UCSD-AML1 (cell line): ENCODE results near the gene SSH3.
"Not testable (repeated sequence)": the region's sequence is repeated elsewhere in the genome, so short reads cannot be mapped to it uniquely, and the experiment has no call there.

Experiments
- DNase-seq: peaks from one replicate; lab custom pipeline; 2025; ENCODE audit not compliant: unreplicated experiment; lab: John Stamatoyannopoulos, UW

The SSH3 gene

DNA sequence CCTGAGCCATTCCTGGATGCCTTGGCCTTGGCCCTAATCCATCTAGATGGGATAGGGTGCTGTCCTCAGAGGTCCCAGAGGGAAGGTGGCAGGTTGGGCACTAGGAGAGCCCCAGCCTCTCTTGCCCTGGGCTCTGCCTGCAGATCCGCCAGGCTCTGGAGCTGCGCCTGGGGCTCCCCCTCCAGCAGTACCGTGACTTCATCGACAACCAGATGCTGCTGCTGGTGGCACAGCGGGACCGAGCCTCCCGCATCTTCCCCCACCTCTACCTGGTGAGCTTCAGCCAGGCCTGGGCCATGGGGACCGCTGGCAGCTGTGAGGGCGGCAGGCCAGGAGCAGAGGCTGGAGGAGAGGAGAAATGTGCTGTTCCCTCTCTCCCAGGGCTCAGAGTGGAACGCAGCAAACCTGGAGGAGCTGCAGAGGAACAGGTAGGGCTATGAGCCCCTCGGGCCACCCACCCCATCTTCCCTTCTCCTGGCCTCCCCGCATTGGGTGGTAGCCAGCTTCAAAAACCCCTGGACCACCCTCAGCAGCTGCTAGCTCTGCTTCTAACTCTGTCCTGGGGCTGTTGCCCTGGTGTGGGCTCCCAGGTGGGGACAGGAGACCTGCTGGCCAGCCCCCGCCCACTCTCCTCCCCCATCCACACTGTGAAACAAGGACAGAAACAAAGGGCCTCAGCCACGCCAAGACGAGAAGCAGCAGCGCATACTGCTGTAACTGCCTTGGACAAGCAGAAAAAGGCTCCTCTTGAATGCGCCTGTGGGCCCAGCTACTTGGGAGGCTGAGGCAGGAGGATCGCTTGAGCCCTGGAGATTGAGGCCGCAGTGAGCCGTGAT is 4.9 kb downstream of the SSH3 start:
- DNase-seq = no peak

DNA sequence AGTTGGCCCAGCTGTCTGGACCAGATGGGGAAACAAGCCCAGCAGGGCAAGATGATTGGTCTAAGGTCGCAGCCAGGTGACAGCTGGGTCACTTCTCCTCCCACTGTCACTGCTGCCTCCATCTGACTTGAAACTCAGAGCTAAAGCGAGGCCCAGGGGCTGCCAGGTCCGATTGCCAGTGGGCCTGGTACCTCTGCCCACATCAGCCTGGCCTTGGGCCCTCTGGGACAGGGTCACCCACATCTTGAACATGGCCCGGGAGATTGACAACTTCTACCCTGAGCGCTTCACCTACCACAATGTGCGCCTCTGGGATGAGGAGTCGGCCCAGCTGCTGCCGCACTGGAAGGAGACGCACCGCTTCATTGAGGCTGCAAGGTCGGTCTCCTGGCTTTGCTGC is 5.8 kb downstream of the SSH3 start:
- DNase-seq = no peak

DNA sequence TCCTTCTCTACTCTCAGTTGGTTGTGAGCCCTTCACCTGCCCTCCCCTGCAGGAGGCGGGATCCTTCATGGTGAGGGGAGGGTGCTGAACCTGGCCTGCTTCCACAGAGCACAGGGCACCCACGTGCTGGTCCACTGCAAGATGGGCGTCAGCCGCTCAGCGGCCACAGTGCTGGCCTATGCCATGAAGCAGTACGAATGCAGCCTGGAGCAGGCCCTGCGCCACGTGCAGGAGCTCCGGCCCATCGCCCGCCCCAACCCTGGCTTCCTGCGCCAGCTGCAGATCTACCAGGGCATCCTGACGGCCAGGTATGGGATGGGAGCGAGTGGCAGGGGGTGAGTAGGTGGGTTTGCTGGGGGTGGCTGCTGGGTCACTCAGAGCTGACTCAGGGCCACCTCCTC is 6.3 kb downstream of the SSH3 start:
- no peak for DNase-seq

DNA sequence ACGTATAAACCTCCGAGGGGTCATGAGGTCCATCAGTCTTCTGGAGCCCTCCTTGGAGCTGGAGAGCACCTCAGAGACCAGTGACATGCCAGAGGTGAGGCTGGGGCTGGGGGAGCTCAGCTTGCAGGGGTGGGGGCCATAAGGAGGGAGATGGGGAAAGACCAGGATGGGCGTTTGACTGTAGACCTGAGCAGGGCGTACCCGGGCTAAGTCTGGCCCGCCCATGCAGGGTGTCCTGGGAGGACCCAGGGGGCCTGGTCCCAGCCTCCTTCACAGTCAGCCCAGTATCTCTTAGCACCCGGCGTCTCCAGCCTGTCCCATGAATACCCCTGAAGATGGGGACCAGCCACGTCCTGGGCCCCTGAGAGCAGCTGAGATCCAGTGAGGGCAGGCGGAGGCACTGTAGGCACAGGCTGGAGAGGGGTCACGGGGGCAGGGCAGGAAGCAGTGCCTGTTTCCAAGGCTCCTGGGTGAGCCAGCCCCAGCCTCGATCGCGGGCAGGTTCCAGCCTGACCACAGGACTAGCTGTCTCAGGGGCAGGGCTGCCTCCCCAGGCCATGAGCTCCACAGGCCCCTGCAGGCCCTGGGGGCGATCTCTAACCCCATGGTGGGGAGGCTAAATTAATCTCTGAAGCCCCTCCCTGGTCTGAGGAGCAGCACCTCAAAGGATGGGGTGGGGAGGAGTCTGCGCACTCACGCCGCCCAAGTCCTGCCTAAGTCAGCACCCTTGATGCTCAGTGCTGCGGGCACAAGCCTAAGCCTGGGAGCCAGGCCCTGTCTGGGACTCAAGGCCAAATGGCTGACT is 7.1 kb downstream of the SSH3 start:
- DNase-seq = no peak

DNA sequence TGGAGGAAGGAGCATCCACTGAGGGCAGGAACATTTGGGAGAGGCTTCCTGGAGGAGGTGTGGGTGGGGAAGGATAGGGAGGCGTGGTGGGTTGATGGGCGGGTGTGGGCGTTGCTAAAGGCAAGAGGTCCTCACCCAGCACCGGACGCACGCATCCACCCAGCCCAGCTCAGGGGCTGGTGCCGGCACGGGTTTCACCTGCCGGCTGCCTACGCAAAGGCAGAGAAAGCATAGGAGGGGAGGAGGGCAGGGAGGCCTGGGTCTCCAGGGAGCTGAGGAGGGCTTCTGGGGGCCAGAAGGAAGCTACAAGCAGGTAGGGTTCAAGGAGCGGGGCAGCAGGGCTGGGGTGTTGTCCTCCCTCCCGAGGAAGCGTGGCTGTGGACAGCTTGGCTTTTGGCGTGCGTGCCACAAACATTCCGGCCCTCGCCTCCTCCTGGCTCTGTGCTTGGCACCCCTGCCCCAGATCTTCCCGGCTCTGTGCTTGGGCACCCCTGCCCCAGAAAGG is 7.8 kb downstream of the SSH3 start:
- no peak for DNase-seq

DNA sequence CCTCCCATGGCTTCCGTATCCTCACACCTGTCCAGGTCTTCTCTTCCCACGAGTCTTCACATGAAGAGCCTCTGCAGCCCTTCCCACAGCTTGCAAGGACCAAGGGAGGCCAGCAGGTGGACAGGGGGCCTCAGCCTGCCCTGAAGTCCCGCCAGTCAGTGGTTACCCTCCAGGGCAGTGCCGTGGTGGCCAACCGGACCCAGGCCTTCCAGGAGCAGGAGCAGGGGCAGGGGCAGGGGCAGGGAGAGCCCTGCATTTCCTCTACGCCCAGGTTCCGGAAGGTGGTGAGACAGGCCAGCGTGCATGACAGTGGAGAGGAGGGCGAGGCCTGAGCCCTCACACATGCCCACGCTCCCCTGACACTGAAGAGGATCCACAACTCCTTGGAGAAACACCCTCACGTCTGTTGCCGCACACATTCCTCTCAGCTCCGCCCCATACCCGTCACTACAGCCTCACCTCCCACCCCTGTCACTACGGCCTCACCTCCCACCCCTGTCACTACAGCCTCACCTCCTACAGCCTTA is 8.3 kb downstream of the SSH3 start:
- no peak for DNase-seq

DNA sequence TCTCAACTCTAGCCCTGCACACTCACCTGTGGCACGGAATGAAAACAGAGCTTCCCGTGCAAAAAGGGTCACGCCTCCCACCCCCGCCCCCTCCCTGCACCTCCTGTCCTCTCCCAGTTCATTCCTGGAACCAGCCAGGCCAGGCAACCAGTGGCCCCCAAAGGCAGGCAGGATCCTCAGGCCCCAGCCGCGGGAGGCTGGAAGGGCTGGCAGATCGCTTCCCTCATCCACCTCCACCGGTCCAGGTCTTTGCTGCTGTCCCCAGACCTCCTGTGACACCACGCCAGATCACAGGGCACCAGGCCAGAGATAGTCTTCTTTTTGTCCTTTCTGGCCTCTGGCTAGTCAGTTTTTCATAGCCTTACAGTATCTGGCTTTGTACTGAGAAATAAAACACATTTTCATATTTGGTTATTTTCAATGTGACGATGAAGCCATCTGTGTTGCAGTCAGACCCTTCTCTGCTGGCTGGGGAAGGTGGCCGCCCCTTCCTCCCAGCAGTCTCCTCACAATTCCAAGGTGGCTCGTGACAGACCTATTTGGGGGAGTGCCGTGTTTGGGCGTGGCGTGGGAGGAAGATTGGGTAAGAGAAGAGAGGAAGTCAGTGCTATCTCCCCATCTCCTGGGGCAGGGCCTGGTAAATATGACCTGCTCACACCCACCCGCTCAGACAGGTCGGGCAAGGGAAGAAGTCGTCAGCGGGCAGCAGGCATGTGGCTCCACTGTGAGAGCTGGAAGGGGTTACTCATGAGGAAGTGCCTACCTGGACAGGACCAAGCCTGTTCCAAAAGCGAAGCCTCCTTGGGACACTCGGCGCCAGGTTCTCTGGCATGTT is 9.1 kb downstream of the SSH3 start:
- peak; percentile 36 for DNase-seq

DNA sequence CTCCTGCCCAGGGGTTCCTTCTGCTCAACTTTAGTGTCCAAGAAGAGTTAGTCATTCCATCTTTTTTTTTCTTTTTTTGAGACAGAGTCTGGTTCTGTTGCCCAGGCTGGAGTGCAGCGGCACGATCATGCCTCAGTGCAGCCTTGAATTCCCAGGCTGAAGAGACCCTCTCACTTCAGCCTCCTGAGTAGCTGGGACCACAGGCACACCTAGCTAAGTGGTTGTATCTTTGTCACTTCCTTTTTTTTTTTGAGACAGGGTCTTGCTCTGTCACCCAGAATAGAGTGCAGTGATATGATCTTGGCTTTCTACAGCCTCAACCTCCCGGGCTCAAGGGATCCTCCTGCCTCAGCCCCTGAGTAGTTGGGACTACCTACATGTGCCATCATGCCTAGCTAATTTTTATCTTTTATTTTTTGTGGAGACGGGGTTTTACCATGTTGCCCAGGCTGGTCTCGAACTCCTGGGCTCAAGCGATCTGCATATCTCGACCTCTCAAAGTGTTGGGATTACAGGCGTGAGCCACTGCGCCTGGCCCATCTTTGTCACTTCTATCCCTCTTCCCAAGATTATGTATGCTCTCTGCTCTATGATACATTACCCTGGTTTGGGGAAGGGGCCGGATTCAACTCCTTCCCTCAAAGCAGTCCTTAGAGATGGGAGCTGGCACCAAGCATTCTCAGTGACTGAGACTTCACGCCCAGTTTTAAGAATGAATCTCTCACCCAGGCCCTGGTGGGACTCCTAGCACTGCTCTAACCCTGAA is 10.0 kb downstream of the SSH3 start:
- DNase-seq = no peak

DNA sequence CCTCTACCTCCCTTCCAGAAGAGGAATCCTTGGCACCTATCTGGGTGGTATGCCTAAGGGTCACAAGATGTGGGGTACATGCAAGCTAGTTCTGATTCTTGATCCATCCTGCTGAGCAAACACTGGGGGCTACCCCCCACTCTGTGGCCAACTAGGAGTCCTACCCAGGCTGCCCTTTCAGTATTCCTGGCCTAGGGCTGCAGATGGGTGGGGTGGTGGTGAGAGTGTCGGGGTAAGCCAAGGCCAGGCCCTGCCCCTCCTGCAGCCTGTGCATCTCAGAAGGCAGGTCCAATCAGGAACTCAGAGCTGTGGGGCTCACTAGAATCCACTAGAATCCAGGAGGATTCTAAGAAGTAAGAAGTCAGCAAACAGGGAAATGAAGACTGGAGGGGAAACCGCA is 10.9 kb downstream of the SSH3 start:
- DNase-seq = no peak

DNA sequence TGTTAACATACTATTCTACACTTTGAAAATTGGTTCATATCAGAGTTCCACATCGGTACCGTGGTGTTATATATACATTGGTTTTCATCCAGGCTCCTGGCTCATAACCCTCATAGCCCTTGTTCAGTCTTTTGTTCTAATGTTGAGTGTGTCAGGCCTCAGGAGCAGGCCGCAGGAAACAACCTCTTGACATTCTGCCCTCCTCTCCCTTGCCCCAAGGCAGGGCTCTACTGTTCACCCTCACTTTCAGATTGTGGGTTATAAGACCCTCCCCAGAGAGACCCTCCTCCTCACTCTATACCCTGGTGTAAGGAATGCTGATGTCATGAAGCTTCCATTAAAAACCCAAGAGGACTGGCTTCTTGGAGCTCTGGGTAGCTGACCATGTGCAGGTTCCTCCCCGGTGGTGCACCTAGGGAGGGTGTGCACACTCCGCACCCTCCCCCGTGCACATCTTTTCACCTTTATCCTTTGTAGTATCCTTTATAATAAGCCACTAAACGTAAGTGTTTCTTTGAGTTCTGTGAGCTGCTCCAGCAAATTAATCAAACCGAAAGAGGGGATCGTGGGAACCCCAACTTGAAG is 12.1 kb downstream of the SSH3 start:
- DNase-seq = no peak

DNA sequence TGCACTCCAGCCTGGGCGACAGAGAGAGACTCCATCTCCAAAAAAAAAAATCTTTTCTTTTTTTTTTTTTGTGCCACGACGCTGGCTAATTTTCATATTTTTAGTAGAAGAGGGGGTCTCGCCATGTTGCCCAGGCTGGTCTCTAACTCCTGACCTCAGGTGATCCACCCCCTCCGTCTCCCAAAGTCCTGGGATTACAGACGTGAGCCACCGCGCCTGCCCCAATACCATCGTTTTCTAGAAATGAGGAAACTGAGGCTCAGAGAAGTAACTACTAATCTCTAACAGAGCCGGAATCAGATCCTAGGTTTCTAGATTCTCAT is 13.5 kb downstream of the SSH3 start:
- no peak for DNase-seq

DNA sequence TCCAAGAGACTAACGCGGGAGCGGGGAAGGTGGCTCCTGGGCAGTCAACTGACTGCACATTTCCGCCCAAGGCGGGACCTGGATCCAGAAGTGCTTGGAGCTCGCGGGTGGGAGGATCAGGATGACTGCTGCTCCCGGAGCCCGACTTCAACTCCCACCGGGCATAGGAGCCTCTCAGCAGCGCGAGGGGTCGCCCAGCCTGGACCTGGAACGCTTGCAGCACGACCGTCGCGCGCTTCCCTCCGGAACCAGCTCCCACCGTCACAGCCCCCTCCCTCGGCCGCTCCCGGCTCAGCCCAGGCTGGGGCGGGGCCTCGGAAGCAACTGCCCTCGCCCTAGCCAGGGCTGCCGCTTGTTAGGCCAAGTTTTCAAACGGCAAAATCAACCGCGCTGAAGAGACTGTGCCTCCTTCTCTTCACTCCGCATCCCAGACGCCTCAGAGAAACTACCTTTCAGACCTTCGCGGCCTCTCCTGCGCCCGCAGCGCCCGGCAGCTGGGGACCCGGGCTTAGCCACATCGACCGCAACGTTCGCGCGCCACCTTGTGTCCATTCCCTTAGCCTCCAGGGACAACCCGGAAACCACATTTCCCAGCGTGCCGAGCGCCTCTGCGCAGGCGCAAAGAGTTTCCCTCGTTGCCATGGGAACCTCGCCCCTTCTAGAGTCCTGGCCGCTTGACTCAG is 14.0 kb downstream of the SSH3 start:
- peak; percentile 97 for DNase-seq

DNA sequence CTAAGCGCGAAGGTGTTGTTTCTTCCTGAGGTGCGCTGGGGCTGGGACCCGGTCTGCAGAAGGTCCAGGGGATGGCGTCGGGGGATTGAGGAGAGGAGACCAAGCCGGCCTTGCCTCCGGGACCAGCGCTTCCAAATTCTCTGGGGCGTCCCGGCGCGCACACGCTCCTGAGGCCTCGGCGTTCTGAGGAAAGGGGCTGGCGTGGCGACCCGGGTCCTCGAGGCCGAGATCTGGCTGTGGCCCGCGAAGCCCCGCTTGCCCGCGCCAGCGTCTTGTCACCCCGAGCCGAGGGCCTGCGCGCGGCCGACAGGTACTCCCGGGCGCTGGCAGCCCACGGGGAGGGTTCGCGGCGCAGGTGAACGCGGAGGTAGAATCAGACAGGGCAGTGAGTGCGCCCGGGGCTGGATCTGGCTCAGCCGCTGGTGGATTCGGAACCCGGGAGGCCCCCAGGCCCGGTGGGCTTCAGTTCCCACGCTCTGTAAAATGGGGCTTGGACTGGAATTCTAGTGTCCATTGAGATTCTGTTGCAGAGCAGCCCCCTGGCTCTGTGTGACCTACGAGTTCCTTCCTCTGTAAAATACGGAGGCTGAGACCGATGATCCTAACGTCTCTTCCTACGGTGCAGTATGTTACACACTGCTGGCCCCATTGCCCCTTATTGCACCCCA is 14.7 kb downstream of the SSH3 start:
- DNase-seq = no peak

DNA sequence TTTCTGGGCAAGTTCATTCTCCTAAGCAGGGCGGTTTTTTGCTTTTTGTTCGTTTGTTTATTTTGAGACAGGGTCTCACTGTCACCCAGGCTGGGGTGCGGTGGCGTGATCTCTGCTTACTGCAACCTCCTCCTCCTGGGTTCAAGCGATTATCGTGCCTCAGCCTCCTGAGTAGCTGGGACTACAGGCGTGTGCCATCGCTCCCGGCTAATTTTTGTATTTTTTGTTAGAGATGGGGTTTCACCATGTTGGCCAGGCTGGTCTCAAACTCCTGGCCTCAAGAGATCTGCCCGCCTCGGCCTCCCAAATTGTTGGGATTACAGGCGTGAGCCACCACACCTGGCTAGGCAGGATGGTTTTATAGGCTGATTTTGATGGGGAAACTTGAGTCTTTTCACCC is 15.5 kb downstream of the SSH3 start:
- DNase-seq = not testable (repeated sequence)

DNA sequence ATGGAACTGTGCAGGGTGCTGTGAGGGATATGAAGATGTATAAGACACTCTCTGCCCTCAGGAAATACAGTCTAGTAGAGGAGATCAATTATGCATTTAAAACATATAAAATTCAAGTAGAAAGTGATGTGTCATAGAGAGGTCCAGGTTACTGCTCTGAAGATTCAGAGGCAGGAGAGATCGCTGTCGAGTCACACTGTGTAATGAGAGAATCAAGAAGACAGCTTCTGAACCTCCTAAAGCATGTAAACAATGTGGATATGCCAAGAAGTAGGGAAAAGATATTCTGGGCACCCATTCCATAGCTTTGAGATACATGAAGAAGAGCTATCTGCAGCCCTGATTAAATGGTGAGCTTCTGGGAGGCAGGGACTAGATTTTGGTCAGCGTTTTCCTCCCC is 16.7 kb downstream of the SSH3 start:
- DNase-seq = no peak

DNA sequence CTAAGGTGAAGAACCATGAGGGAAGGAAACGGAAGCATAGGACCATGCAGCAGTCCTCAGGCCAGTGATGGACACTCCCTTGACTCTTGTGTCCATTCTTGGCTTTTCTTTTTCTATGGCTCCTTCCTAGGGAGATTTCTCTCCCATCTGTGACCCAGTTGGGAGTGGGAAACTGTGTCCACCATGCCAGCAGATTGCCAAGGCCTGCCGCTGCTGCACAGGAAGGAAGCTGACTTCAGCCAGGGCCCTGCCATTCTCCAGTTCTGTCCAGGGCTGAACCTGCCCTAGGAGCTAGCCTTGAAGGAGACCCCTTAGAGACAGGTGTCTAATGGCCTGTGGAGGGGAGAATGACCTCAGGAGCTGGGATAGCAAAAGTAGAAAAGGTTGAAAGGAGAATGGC is 17.4 kb downstream of the SSH3 start:
- no peak for DNase-seq

DNA sequence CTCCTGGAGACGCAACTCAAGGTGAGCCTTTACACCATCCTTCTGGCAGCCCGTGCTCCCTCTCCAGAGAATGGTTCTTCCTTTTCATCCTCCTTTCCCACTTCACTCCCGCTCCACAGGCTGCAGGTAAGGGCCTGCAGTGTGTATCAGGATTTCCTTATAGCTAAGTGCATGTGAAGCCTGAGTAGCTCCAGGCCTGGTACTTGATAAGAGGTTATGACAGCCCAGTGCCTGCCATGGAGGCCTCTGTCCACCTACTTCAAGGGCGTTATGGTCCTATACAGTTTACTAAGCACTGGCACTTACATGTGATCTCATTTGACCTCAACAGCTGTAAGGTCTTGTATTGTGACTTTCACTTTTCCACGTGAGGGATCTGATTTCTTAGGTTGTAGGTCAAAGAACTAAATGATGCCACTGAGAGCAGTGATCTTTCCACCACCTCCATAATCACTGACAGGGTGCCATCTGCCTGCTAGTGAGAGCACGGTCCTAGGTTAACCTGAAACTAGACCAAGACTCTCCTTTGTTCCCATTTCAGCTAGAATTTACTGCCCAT is 18.1 kb downstream of the SSH3 start:
- DNase-seq = no peak

DNA sequence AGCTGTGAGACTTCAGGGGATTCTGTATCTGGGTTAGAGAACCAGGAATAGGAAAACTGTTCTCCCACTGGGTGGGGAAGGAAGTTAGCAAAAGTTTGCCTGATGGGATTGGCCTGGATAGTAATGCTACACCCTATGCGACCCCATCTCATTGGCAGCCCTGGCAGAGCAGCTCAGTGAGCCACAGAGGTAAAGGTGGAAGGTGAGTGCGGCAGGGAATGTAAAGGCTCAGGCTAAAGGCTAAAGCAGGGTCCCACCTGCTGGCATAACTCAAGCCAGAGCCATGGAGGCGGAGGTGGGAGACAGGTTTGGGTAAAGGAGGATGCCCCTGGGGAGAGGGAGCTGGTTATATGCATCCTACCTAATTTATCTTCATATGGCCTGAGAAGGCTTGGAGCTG is 18.7 kb downstream of the SSH3 start:
- no peak for DNase-seq

DNA sequence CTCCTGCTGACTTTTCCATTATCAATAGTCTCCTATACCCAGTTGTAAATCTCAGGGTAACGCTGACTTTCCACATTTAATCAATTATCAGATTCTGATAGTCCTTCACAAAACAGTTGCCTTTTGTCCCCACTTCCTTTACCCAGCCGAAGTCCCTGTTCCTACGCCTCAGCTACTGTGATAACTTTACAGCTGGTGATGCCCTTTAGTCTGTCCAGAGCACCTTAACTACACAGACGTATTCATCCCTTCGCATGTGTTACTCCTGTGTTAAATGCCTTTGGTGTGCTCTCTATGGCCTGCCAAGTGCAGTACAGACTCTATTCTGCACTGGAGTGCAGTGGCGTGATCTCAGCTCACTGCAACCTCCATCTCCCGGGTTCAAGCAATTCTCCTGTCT is 20.2 kb downstream of the SSH3 start:
- DNase-seq = no peak
